Neural crest cell (in vitro differentiated cells): ENCODE results near the gene RBFOX1. TPM values are rescaled to one million over a fixed set of nuclear protein-coding genes. Genes with fewer than 3 reads are reported as not detected.

Source experiments
- DNase-seq: peaks from one replicate; pipeline ENCODE4 v3.0.0; 2021; ENCODE audit warnings: low read depth, mixed read lengths, low spot score
- H3K27ac Mint-ChIP-seq: one replicate; pipeline ENCODE4 v1.8.0; 2021; ENCODE audit warnings: mild to moderate bottlenecking, mixed read lengths; ENCODE audit not compliant: unreplicated experiment
- H3K27me3 Mint-ChIP-seq: 2 replicates; pipeline ENCODE4 v1.8.0; 2021; ENCODE audit warnings: low read depth, mild to moderate bottlenecking, mixed read lengths
- H3K36me3 Mint-ChIP-seq: 2 replicates; pipeline ENCODE4 v1.8.0; 2021; ENCODE audit warnings: low read depth, mild to moderate bottlenecking, mixed read lengths
- H3K4me1 Mint-ChIP-seq: 2 replicates; pipeline ENCODE4 v1.8.0; 2021; ENCODE audit warnings: mixed read lengths
- H3K4me3 Mint-ChIP-seq: one replicate; pipeline ENCODE4 v1.8.0; 2021; ENCODE audit warnings: mild to moderate bottlenecking, mixed read lengths
- H3K9me3 Mint-ChIP-seq: 2 replicates; pipeline ENCODE4 v1.8.0; 2021; ENCODE audit warnings: mixed read lengths
- CTCF ChIP-seq: fragments of 200-600 bp; sonication (generic); conservative IDR thresholded peaks from 2 replicates; pipeline ENCODE4 v1.5.0; 2021; ENCODE audit warnings: antibody characterized with exemption, mild to moderate bottlenecking
- total RNA-seq: library from RNA; stranded (reverse); gene quantifications from 2 replicates; pipeline ENCODE4 v1.2.1, GENCODE V29; 2021

Gene RBFOX1
- total RNA-seq, 1 donor from 2014 or later, result 1.4 TPM

GRCh38 chr16:7339700-7340099, 7.1 kb downstream of the RBFOX1 start:
- Mint-ChIP-seq H3K27me3 (peaks cover 6% of the 10 kb centered on the region), H3K36me3 (no peaks in the 10 kb centered on the region), H3K4me1 (no peaks in the 10 kb centered on the region), H3K27ac (no peak overlapping the region), H3K9me3 (no peaks in the 10 kb centered on the region), H3K4me3 (no peak overlapping the region)
- no peak for DNase-seq
- TF ChIP-seq CTCF, result no peak

GRCh38 chr16:7340938-7341337, 8.3 kb downstream of the RBFOX1 start:
- TF ChIP-seq CTCF, result no peak
- Mint-ChIP-seq H3K36me3 (no peaks in the 10 kb centered on the region), H3K9me3 (no peaks in the 10 kb centered on the region)

GRCh38 chr16:7342598-7342997, 10.0 kb downstream of the RBFOX1 start:
- no peak overlapping the region for H3K4me3 Mint-ChIP-seq
- no peaks in the 10 kb centered on the region for H3K36me3 Mint-ChIP-seq

More at GRCh38 chr16:7340938-7341337, 8.3 kb downstream of the RBFOX1 start:
- H3K4me3 Mint-ChIP-seq, result no peak overlapping the region
- peaks cover 5% of the 10 kb centered on the region for H3K4me1 Mint-ChIP-seq
- peaks cover 6% of the 10 kb centered on the region for H3K27me3 Mint-ChIP-seq
- DNase-seq, result no peak
- no peak overlapping the region for H3K27ac Mint-ChIP-seq

GRCh38 chr16:7343243-7343642, 10.6 kb downstream of the RBFOX1 start:
- H3K27me3 Mint-ChIP-seq, result peaks cover 6% of the 10 kb centered on the region
- peaks cover 5% of the 10 kb centered on the region for H3K4me1 Mint-ChIP-seq
- TF ChIP-seq CTCF, result no peak
- H3K9me3 Mint-ChIP-seq, result no peaks in the 10 kb centered on the region
- no peak overlapping the region for H3K4me3 Mint-ChIP-seq
- DNase-seq, result no peak
- H3K27ac Mint-ChIP-seq, result no peak overlapping the region
- H3K36me3 Mint-ChIP-seq, result no peaks in the 10 kb centered on the region

More at GRCh38 chr16:7342598-7342997, 10.0 kb downstream of the RBFOX1 start:
- DNase-seq, result no peak
- no peak for TF ChIP-seq CTCF
- Mint-ChIP-seq H3K27ac (no peak overlapping the region), H3K27me3 (peaks cover 6% of the 10 kb centered on the region), H3K9me3 (no peaks in the 10 kb centered on the region), H3K4me1 (peaks cover 5% of the 10 kb centered on the region)

- H3K4me1 Mint-ChIP-seq, result peaks cover 5% of the 10 kb centered on the region
- no peak for TF ChIP-seq CTCF
- DNase-seq, result no peak
- no peaks in the 10 kb centered on the region for H3K36me3 Mint-ChIP-seq
- H3K27me3 Mint-ChIP-seq, result peaks cover 6% of the 10 kb centered on the region
- no peak overlapping the region for H3K27ac Mint-ChIP-seq
- H3K9me3 Mint-ChIP-seq, result no peaks in the 10 kb centered on the region
- H3K4me3 Mint-ChIP-seq, result no peak overlapping the region
Observed at GRCh38 chr16:7344830-7345780, 12.5 kb downstream of the RBFOX1 start.
